HG03060 (cell line): ENCODE data around the gene DCHS1.
A peak's percentile ranks its signal among the peaks of the same experiment; 100 is the strongest.

Experiments
- ATAC-seq: cut with Tn5 transposase; IDR thresholded peaks from one replicate; pipeline ENCODE4 v1.9.1; 2021; ENCODE audit warnings: low read depth, moderate number of reproducible peaks; ENCODE audit not compliant: unreplicated experiment

DCHS1 gene

GRCh38 chr11:6613496-6613895 is 42.1 kb downstream of the DCHS1 start:
- no peak for ATAC-seq

DNA sequence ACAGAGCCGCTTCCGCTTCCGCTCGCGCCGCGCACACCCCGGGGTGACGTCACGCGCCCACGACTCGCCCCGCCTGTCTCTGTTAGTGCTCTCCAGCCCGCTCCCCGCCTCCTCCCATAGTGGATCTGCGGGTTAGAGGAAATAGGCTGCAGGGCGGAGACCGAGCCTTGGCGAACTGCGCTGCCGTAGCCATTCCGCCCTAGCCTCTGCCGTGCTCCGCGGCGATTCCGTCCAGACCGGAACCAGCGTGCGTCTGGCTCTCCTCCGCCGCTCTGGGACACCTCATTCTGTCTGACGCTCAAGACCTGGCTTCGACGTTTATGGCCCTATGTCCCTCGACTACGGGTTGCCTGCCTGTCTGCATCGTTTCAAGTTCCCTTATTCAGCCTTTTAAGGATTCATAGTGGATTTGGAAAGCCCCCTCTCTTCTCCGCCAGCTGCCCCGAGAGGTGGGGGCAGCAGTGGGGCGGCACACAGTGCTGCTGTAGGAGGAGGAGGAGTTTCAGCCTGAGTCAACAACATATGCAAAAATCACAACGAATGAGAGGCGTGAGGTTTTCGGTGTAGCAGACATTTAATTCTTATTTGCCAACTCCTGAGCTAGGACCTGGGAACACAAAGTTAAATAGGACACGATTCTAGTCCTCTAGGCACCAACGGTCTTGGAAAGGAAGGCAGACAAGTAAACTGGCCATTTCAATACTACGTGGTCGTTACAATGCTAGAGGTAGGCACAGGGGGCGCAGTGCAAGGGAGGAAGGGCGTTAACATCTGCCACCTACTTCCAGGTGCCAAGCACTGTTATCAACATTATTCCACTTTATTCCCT is 43.2 kb downstream of the DCHS1 start, which contains the start of gene TAF10:
TSS of gene TAF10 (minus strand) at position 4 of the 829 bp plus-strand sequence. CDS start 27 bp downstream, outside the sequence.
- peak; percentile 58 for ATAC-seq

GRCh38 chr11:6611963-6612212 is 43.7 kb downstream of the DCHS1 start:
- ATAC-seq = no peak

GRCh38 chr11:6611092-6611962 is 44.3 kb downstream of the DCHS1 start:
- no peak for ATAC-seq

GRCh38 chr11:6610591-6610990 is 45.0 kb downstream of the DCHS1 start:
- ATAC-seq = no peak

DNA sequence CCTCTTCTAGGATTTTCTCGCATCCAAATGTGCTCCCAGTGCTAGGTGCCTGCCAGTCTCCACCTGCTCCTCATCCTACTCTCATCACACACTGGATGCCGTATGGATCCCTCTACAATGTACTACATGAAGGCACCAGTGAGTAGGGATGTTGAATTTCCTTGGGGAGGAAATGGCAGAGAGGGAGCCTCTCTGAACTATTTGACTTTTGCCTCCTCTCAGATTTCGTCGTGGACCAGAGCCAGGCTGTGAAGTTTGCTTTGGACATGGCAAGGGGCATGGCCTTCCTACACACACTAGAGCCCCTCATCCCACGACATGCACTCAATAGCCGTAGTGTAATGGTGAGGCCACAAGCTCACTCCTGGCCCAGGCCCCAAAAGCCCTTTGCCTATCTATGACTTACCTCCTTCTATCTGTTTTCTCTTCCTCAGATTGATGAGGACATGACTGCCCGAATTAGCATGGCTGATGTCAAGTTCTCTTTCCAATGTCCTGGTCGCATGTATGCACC is 46.0 kb downstream of the DCHS1 start:
- no peak for ATAC-seq

- no peak for ATAC-seq
Measured at GRCh38 chr11:6608726-6609501, 46.7 kb downstream of the DCHS1 start.

DNA sequence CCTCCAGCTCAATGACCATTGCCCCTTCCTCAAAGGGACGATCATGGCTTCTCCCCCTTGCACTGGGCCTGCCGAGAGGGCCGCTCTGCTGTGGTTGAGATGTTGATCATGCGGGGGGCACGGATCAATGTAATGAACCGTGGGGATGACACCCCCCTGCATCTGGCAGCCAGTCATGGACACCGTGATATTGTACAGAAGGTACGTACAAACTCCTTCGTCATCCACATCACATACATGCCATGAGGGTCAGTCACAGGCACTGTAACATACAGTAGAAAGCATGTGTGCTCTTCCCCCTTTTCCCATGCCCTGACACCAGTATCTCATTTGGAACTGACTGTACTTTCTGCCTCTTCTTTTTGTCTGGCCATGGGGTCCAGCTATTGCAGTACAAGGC is 47.6 kb downstream of the DCHS1 start:
- no peak for ATAC-seq

GRCh38 chr11:6607190-6607795 is 48.3 kb downstream of the DCHS1 start:
- no peak for ATAC-seq

- peak; percentile 33 for ATAC-seq
Measured at GRCh38 chr11:6606471-6607189, 49.0 kb downstream of the DCHS1 start.

DNA sequence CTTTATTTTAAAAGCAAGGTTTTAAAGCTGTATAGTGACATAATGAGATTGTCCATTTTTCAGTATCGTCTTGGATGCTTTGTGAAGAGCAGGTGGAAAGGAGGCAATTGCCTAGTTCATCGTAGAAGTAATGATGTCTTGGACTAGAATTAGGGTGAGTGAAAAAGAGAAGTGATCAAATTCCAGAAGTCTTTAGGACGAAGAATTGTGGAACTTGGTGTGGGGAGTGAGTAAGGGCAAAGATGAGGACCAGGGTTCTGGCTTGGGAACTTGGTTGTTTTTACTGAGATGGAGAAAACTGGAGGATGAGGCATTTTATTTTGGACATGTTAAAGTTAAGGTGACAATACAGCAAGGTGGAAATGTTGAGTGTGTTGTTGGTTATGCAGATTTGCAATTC is 50.8 kb downstream of the DCHS1 start:
- ATAC-seq = no peak

DNA sequence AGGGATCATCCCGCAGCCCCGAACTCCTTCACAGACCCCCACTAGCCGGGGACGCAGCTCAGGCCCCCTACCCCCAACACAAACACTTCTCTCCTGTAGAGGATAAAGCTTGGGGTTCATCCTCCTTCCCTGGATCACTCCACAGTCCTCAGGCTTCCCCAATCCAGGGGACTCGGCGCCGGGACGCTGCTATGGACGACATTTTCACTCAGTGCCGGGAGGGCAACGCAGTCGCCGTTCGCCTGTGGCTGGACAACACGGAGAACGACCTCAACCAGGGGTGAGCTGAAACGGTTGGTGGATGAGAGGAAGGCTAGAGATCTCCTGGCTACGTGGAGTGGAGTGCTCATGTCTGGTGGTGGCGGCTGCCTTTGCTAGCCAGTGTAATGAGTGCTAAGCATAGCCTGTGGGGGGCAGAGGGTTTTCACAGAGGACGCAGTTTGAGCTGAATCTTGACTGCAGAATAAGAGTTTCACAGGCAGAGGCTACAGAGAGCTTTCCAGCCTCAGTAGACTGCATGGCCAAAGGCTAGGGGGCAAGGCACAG is 51.5 kb downstream of the DCHS1 start:
- ATAC-seq = no peak

- peak; percentile 43 for ATAC-seq
Measured at GRCh38 chr11:6603287-6604080, 52.1 kb downstream of the DCHS1 start, which contains the start of the genes ILK and RRP8. Gene ILK (plus strand): TSS chr11:6603774. CDS start chr11:6604272, 498 bp downstream. Gene RRP8 (minus strand): TSS chr11:6603616. CDS start chr11:6603502, 114 bp downstream.

- ATAC-seq = no peak
Measured at GRCh38 chr11:6602096-6602940, 53.3 kb downstream of the DCHS1 start.

GRCh38 chr11:6601041-6601461 is 54.6 kb downstream of the DCHS1 start:
- ATAC-seq = no peak

DNA sequence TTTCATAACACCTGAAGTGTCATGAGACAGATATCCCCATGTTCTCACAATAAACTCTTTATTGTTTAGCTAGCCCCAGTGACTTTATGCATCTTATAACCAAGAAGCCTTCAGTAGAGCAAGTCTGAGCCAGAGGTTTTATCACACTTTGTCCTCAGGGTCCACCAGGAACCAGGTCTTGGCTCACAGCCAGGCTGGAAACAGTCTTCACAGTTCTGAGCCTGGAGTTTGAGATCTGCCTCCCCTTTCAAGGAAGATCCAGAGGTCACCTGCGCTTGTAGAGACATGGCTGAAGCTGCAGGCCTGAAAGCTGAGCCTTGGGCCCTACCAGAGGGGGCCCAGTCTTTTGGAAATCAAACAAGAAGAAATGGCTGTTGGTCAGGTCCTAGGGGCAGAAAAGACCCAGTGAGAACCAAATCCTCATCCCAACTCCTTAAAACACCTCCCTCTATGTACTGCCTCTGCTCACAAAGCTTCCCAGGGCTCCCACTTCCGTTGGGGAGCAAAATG is 55.7 kb downstream of the DCHS1 start:
- ATAC-seq = no peak

DNA sequence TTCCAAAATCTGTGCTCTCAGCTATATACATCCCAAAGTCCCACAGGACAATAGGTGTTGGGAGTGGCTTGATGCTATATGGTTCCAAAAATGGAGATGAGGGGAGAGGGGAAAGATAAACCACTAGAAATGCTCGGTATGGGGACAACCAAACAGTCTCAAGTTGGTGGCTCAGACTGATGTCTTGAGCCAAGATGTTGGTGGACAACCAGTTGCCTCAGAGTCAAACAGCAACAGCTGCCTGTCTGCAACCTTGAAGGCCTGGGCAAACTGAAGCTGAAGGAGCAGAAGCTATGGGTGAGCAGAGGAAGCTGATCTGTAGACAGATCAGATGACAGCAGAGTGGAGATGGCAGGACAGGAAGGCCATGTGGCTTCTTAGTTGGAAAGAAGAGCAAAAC is 56.2 kb downstream of the DCHS1 start:
- no peak for ATAC-seq
